Peyer's patch (tissue), 4 donors: ENCODE results near the gene PALD1.

Source experiments
- POLR2A ChIP-seq, 2 donors: fragments of 450-650 bp; IDR thresholded peaks; one replicate each; pipeline ENCODE4 v1.5.1; 2017; ENCODE audit warnings: antibody characterized with exemption in 2 of 2, mild to moderate bottlenecking in 2 of 2, moderate library complexity in 2 of 2
- TF ChIP-seq, protein P1 (sequence below), 6 experiments: fragments of 450-650 bp in 4 of 6; fragments of 200-600 bp in 2 of 6; sonication (generic) in 1 of 6; IDR thresholded peaks; one replicate each; pipeline ENCODE4 v1.5.1; 2017 to 2019; ENCODE audit warnings: antibody characterized with exemption in 6 of 6, mild to moderate bottlenecking in 3 of 6, moderate library complexity in 1 of 6

DNA sequence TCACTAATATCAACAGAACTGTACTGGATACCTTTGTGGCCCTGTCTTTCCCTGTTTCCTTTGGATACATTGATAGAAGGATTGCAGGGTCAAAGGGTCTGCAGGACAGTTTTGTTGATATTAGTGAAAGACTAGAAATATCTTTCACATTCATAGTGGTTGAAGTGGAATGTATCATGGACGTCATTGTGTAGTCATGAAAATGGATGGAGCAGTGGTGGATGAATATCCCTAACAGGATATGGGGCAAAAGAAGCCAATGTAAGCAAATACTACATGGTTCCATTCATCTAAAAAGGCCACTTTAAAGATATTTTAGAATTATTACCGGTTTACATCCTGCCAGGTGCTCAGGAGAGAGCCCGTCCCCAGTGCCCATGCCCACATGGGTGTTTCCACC lies 23.8 kb downstream of the PALD1 start:
- TF ChIP-seq, protein P1, sequence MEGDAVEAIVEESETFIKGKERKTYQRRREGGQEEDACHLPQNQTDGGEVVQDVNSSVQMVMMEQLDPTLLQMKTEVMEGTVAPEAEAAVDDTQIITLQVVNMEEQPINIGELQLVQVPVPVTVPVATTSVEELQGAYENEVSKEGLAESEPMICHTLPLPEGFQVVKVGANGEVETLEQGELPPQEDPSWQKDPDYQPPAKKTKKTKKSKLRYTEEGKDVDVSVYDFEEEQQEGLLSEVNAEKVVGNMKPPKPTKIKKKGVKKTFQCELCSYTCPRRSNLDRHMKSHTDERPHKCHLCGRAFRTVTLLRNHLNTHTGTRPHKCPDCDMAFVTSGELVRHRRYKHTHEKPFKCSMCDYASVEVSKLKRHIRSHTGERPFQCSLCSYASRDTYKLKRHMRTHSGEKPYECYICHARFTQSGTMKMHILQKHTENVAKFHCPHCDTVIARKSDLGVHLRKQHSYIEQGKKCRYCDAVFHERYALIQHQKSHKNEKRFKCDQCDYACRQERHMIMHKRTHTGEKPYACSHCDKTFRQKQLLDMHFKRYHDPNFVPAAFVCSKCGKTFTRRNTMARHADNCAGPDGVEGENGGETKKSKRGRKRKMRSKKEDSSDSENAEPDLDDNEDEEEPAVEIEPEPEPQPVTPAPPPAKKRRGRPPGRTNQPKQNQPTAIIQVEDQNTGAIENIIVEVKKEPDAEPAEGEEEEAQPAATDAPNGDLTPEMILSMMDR (IDR thresholded peaks at IDR 0.05), result no peak
- no peak for TF ChIP-seq POLR2A (IDR thresholded peaks at IDR 0.05)
